HG02623 (cell line): Measurements from ENCODE around the gene MAB21L1.

Experiments used
- ATAC-seq: cut with Tn5 transposase; IDR thresholded peaks from one replicate; pipeline ENCODE4 v1.9.1; 2021; ENCODE audit warnings: moderate library complexity; ENCODE audit not compliant: unreplicated experiment

Gene MAB21L1

GRCh38 chr13:35448465-35448864, 28.0 kb downstream of the MAB21L1 start:
- no peak for ATAC-seq
